ENCODE measurements around the gene RAD51B. TPM values are rescaled to one million over a fixed set of nuclear protein-coding genes. Genes with fewer than 3 reads are reported as not detected.

The RAD51B gene
- total RNA-seq, 1 donor from 2014 or later: 25.1 TPM

DNA sequence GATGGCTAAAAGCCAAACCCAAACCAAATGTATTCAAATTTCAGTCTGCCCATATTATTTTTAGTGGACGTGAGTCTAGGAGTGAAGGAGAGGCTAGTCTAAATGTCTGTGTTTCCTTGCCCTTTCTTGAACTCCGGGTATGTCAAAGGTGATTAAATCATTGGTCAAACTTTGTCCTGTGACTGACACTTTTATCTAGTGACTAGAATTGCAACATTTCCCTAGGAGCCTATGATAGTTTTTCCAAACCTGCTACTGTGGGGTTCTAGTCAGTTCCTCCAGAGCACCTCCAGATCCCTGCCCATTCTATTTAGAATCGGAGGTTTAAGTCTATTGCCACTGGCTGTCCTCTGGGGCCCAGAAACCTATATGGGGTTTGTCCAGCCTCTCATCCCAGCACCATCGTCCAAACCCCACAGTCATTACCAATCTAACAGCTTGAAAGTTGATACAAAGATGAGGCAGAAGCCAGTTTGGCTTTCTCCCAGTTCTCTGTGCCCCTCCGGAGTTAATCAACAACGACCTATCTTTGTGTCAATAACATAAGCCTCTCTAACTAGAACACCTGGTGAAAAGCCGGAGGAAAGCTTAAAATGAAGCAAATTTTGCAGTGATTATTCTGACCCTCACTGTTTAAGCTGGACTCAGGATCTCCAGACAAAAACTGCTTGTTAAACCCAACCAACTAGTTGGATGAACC is 666.6 kb downstream of the RAD51B start:
- H3K36me3 Mint-ChIP-seq (ENCODE audit: low read depth): peaks cover 2% of the 10 kb centered on the region
- H3K4me3 Mint-ChIP-seq (ENCODE audit: low read depth): no peak overlapping the region
- peaks cover 39% of the 10 kb centered on the region for H3K4me1 Mint-ChIP-seq (ENCODE audit: low read depth)
- intact Hi-C loops (cut with micrococcal nuclease): loop anchor here (5.0 to 10.0 kb wide), 3 partner anchors 81 to 199 kb away; no protein-coding TSS in a partner anchor
- H3K9me3 Mint-ChIP-seq: no peaks in the 10 kb centered on the region
- H3K27ac Mint-ChIP-seq: no peak overlapping the region
- no peak for DNase-seq (ENCODE audit: low spot score)
- no peaks in the 10 kb centered on the region for H3K27me3 Mint-ChIP-seq (ENCODE audit: low read depth)

DNA sequence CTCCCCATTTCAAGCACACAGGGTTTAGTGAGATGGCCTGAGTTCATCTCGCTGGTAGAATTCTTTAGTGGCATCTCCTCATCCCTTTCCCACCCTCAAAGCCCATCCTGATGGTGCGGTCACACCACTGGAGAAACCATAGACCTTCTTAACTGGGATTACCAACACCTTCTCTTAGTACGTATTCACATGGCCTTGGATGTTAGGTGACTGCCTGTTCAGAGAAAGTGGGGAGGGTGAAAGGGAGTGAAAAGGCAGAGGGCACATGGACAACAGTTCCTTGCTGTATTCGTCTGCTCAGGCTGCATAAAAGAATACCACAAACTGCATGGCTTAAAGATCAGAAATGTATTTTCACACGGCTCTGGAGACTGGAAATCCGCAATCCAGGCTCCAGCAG is 667.2 kb downstream of the RAD51B start:
- H3K4me1 Mint-ChIP-seq (ENCODE audit: low read depth): peaks cover 33% of the 10 kb centered on the region
- intact Hi-C loops (cut with micrococcal nuclease): loop anchor here (5.0 to 10.0 kb wide), 3 partner anchors 82 to 200 kb away; no protein-coding TSS in a partner anchor

DNA sequence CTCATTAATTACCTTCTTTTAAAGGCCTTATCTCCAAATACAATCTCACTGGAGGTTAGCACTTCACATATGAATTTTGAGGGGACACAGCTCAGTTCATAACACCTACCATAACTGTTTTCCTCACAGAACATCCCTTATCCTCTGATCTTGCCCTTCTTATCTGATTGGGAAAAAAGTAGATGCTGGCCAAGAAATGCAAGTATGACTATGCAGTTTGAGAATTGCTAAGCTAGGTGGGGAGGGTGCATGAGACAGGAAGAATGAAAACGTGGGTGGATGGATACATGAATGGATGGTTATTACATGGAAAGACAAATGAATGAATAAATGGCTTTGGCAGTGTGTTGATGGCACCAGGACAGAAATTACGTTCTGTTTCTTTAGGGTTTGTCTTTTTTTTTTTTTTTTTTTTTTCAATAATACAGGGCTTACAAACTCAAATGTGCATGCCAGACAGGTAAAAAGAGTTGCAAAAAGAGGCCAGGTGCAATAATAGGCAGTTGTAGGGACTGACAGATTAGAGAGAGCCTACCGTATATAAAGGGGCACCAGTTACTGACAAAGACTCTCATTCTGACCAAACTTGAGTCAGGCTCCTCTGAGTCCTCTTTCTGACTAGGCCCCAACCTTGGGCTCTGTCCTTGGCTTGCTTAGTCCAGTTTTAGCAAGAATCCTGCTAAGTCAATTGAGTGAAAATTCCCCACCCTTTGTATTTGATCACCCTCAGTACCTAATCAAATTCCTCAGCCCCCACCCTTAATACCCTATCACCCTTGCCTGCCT is 668.4 kb downstream of the RAD51B start:
- intact Hi-C loops (cut with micrococcal nuclease): loop anchor here (5.0 to 10.0 kb wide), 3 partner anchors 83 to 201 kb away; no protein-coding TSS in a partner anchor

More for the DNA sequence above, 667.2 kb downstream of the RAD51B start:
- no peak overlapping the region for H3K4me3 Mint-ChIP-seq (ENCODE audit: low read depth)
- no peak overlapping the region for H3K27ac Mint-ChIP-seq
- H3K9me3 Mint-ChIP-seq: no peaks in the 10 kb centered on the region
- H3K36me3 Mint-ChIP-seq (ENCODE audit: low read depth): peaks cover 2% of the 10 kb centered on the region
- no peaks in the 10 kb centered on the region for H3K27me3 Mint-ChIP-seq (ENCODE audit: low read depth)
- DNase-seq (ENCODE audit: low spot score): no peak

DNA sequence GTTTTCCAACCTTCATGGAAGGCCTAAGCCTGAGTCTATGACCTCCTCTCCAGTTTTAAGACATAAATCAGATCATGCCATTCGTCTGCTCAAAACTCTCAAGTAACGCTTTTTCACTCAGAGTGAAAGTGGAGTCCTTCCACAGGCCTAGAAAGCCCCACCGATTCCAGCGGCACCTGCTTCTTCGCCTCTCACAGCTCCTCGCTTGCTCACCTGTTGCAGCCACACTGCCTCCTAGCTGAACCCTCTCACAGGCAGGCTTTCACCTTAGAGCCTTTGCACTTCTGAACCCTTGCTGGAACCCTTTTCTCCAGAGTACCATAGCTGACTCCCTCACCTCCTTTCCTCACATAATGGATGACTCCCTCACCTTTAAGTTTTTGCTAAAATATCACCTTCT is 672.2 kb downstream of the RAD51B start:
- Mint-ChIP-seq H3K4me1 (ENCODE audit: low read depth) (peaks cover 12% of the 10 kb centered on the region), H3K36me3 (ENCODE audit: low read depth) (no peaks in the 10 kb centered on the region), H3K9me3 (no peaks in the 10 kb centered on the region), H3K27me3 (ENCODE audit: low read depth) (no peaks in the 10 kb centered on the region), H3K4me3 (ENCODE audit: low read depth) (no peak overlapping the region), H3K27ac (no peak overlapping the region)
- DNase-seq (ENCODE audit: low spot score): no peak
- intact Hi-C loops (cut with micrococcal nuclease): no loop called here

More for the DNA sequence above, 668.4 kb downstream of the RAD51B start:
- Mint-ChIP-seq H3K9me3 (no peaks in the 10 kb centered on the region), H3K27ac (peak overlapping the region; percentile 31), H3K36me3 (ENCODE audit: low read depth) (peaks cover 2% of the 10 kb centered on the region), H3K4me3 (ENCODE audit: low read depth) (no peak overlapping the region), H3K4me1 (ENCODE audit: low read depth) (peaks cover 28% of the 10 kb centered on the region), H3K27me3 (ENCODE audit: low read depth) (no peaks in the 10 kb centered on the region)
- DNase-seq (ENCODE audit: low spot score): no peak

DNA sequence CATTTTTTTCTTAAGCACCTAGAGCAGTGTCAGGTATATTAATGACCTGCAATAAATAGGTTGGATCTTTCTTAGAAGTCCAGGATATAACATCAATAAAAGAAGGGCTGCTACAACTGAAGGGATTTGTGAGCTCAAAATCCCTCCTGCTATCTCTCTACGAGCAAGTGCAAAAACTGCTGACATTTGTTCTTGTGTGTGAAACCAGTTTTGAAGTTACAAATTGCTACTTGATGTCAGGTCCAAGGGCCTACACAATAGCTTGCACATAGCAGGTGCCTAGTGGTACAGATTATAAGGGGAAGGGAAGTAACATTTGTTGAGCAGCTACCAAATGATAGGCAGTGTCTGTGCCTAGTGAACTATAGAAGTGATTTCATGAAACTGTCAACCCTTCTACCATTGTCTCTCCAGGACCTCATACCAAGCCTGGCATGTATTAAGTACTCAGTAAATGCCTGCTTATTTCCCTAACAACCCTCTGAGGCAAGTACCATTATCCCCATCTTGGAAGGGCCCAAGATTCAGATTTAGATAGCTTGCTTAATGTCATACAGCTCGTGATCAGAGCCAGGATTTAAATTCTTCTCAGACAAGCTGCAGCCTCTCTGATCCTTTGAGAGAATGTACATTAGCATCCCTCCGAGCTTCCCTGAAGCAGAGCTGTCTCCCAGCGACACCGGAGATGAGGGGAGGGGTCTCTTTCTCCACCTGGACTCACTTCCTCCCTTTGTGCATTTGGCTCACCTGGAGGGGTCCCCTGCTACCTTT is 673.0 kb downstream of the RAD51B start:
- intact Hi-C loops (cut with micrococcal nuclease): no loop called here
- no peaks in the 10 kb centered on the region for H3K9me3 Mint-ChIP-seq
- H3K4me1 Mint-ChIP-seq (ENCODE audit: low read depth): peaks cover 10% of the 10 kb centered on the region
- no peak for DNase-seq (ENCODE audit: low spot score)
- H3K27ac Mint-ChIP-seq: no peak overlapping the region
- no peaks in the 10 kb centered on the region for H3K27me3 Mint-ChIP-seq (ENCODE audit: low read depth)
- H3K4me3 Mint-ChIP-seq (ENCODE audit: low read depth): no peak overlapping the region
- no peaks in the 10 kb centered on the region for H3K36me3 Mint-ChIP-seq (ENCODE audit: low read depth)

DNA sequence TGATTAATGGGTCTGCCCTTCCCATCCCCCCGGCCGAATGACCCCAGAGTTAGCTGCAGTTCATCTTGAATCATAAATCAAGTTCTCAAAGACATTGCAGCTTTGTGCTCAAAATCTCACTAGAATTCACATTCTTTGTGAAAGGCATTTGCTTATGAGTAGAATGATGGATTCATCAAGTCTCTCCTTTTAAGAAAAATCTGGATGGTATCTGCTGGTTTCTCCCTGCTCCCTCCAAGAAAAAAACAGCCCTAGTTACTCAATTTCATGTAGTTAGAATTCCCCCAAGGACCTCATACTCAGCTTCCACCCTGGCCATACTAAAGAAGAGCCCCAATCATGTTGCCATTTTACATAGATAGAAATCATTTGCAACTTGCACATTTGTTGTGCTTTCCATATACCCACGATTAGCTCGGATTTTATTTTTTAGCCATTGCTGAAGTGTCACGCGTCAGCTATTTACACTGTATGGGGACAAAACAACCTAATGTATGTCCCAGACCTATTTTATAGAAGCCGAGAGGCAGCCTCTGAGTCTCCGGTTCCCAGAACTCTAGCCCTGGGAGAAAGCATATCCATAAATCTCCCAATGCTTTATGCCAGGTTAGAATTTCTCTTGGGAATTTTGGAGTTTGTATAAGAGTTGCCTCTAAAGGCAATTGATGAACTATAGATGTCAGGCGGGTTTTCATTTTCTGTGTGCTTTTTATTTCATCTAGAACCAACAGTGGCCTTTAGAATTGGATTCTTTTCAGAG is 673.8 kb downstream of the RAD51B start:
- no peak for DNase-seq (ENCODE audit: low spot score)
- no peak overlapping the region for H3K27ac Mint-ChIP-seq
- H3K4me3 Mint-ChIP-seq (ENCODE audit: low read depth): no peak overlapping the region

DNA sequence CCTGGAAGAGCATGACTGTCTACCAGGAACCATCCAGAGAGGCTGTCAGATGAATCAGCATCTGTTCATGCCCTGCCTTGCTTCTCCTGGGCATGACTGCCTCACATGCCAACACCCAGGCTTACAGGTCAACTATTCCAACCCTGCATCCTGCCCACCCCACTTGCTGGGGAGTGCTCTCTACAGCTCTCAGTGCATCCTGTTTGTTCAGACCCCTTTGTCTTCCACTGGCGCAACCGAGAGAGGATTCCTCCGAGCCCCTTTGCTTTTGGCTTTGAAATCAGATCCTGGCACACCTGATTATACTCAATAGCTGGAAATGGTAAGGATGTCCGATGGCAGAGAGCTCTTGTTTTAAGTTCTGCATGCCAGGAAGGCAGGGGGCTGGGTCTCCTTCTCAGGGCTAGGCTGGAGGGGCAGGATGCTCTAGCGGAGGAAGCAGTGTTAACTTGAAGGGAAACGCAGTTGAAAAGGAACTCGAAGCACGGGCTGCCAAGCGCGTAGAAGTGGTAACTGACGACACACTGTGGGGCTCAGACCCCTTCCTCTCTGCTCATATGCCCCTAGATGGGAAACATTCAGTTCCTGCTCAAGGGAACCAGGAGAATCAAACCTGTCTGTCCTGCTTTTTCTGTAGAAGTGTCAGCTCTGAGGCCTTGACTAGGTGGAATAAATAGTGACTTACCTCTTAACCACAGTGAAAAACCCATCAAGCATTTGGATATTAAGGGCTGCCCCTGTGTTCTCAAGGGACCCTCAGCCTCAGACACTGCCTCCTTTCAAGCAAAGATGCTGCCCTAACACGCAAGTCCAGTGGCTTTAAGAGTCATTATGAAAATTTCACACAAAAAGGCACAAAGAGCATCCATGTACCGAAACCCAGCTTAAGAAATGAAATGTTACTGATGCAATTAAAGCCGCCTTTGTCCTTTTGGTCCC is 675.8 kb downstream of the RAD51B start:
- Mint-ChIP-seq H3K4me3 (ENCODE audit: low read depth) (no peak overlapping the region), H3K9me3 (no peaks in the 10 kb centered on the region), H3K27ac (no peak overlapping the region), H3K27me3 (ENCODE audit: low read depth) (no peaks in the 10 kb centered on the region), H3K36me3 (ENCODE audit: low read depth) (no peaks in the 10 kb centered on the region), H3K4me1 (ENCODE audit: low read depth) (no peaks in the 10 kb centered on the region)
- DNase-seq (ENCODE audit: low spot score): no peak
- intact Hi-C loops (cut with micrococcal nuclease): no loop called here

More for the DNA sequence above, 673.8 kb downstream of the RAD51B start:
- Mint-ChIP-seq H3K4me1 (ENCODE audit: low read depth) (peaks cover 3% of the 10 kb centered on the region), H3K36me3 (ENCODE audit: low read depth) (no peaks in the 10 kb centered on the region), H3K9me3 (no peaks in the 10 kb centered on the region), H3K27me3 (ENCODE audit: low read depth) (no peaks in the 10 kb centered on the region)
- intact Hi-C loops (cut with micrococcal nuclease): no loop called here

DNA sequence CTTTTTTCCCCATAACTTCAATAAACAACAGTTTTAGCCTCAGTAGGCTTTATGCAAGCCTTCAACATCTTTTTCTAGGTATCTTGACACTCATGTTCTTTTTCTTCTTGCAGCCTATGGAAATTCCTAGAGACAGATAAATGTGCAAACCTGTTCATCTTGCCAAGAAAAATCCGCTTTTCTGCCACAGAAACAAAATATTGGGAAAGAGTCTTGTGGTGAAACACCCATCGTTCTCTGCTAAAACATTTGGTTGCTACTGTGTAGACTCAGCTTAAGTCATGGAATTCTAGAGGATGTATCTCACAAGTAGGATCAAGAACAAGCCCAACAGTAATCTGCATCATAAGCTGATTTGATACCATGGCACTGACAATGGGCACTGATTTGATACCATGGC is 677.4 kb downstream of the RAD51B start:
- H3K27ac Mint-ChIP-seq: no peak overlapping the region
- H3K9me3 Mint-ChIP-seq: no peaks in the 10 kb centered on the region
- no peak overlapping the region for H3K4me3 Mint-ChIP-seq (ENCODE audit: low read depth)
- no peak for DNase-seq (ENCODE audit: low spot score)
- intact Hi-C loops (cut with micrococcal nuclease): no loop called here
- no peaks in the 10 kb centered on the region for H3K4me1 Mint-ChIP-seq (ENCODE audit: low read depth)
- no peaks in the 10 kb centered on the region for H3K36me3 Mint-ChIP-seq (ENCODE audit: low read depth)
- H3K27me3 Mint-ChIP-seq (ENCODE audit: low read depth): no peaks in the 10 kb centered on the region

DNA sequence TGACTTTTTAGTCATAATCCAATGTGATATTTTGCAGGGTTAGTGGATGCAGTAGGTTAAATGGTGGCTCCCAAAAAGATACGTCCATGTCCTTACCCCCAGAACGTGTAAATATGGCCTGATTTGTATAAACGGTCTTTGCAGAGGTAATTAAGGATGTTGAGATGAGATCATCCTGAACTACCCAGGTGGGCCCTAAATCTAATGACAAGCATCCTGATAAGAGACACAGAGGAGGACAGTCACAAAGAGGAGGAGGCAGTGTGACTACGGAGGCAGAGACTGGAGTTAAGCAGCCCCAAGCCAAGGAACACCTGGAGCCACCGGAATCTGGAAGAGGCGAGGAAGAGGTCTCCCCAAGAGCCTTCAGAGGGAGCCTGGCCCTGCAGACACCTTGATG is 679.9 kb downstream of the RAD51B start:
- Mint-ChIP-seq H3K36me3 (ENCODE audit: low read depth) (no peaks in the 10 kb centered on the region), H3K27ac (no peak overlapping the region), H3K4me1 (ENCODE audit: low read depth) (no peaks in the 10 kb centered on the region), H3K4me3 (ENCODE audit: low read depth) (no peak overlapping the region), H3K9me3 (no peaks in the 10 kb centered on the region), H3K27me3 (ENCODE audit: low read depth) (no peaks in the 10 kb centered on the region)
- intact Hi-C loops (cut with micrococcal nuclease): no loop called here
- DNase-seq (ENCODE audit: low spot score): no peak

DNA sequence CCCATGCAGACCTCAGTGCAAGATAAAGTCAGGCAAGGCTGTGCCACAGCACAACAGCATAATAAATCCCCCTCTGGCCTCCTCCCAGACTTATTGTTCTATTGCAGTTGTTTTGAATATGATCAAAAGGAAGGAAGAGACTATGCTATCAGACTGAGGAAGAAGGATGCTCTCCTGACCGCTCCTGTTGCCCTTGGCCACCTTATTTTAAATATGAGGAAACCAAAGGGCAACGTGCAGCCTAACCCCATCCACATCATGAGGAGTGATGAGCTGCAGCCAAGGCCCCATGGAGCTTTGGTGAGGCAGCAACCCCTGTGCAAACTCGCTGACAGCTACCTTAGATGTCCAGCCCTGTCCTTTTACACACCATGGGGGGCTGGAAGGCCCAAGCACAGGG is 681.6 kb downstream of the RAD51B start:
- H3K4me1 Mint-ChIP-seq (ENCODE audit: low read depth): peaks cover 3% of the 10 kb centered on the region
- H3K36me3 Mint-ChIP-seq (ENCODE audit: low read depth): no peaks in the 10 kb centered on the region
- intact Hi-C loops (cut with micrococcal nuclease): no loop called here
- H3K9me3 Mint-ChIP-seq: no peaks in the 10 kb centered on the region
- no peak overlapping the region for H3K4me3 Mint-ChIP-seq (ENCODE audit: low read depth)
- no peaks in the 10 kb centered on the region for H3K27me3 Mint-ChIP-seq (ENCODE audit: low read depth)
- no peak overlapping the region for H3K27ac Mint-ChIP-seq
- DNase-seq (ENCODE audit: low spot score): no peak

DNA sequence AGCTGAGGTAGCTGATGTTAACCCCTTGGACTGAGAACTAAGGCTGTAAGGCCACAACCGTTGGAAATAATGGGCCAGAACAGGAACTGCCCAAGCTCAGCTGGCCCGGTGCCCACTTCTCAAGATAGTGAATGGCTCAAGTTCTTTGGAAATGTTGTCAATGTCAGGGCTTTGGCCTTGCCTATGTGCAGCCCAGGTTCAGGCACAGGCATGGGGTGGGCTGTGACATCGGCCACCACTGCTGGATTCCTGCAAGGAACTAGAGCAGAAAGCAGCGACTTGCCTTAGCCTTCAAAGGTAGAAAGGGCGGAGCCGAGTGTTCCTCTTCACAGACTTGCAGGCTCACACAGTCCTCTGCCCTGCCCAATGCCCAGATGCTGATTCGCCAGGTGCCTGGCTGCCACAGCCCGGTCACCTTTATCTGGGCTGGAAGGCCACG is 682.1 kb downstream of the RAD51B start:
- no peak for DNase-seq (ENCODE audit: low spot score)
- intact Hi-C loops (cut with micrococcal nuclease): no loop called here

More for the DNA sequence above, 682.1 kb downstream of the RAD51B start:
- Mint-ChIP-seq H3K27me3 (ENCODE audit: low read depth) (no peaks in the 10 kb centered on the region), H3K4me3 (ENCODE audit: low read depth) (no peak overlapping the region), H3K9me3 (no peaks in the 10 kb centered on the region), H3K36me3 (ENCODE audit: low read depth) (no peaks in the 10 kb centered on the region), H3K27ac (no peak overlapping the region), H3K4me1 (ENCODE audit: low read depth) (peaks cover 8% of the 10 kb centered on the region)

Data from activated T-helper 2 cell treated with anti-CD3 and anti-CD28 coated beads, Interferon-gamma antibody, Interleukin-2, Interleukin-4, amounts not matched to agents 10 μg/mL and 5 μg/mL and 100 μg/mL, durations not matched to agents 14 hours and 24 hours and 36 hours (primary cell).